Activated CD4-positive, alpha-beta T cell treated with anti-CD3 and anti-CD28 coated beads, Interleukin-2, amount 10 ng/mL, durations not matched to agents 24 days and 14 days (primary cell): ENCODE results near the gene TMEM144. TPM values are rescaled to one million over a fixed set of nuclear protein-coding genes. Genes with fewer than 3 reads are reported as not detected.

Experiments used
- DNase-seq: peaks from one replicate; pipeline ENCODE4 v3.0.0; 2022
- H3K27ac Mint-ChIP-seq: one replicate; pipeline ENCODE4 v1.8.0; 2022; ENCODE audit warnings: mild to moderate bottlenecking, mixed read lengths
- H3K27me3 Mint-ChIP-seq: one replicate; pipeline ENCODE4 v1.8.0; 2022; ENCODE audit warnings: mixed read lengths
- H3K36me3 Mint-ChIP-seq: one replicate; pipeline ENCODE4 v1.8.0; 2022; ENCODE audit warnings: low read depth, mild to moderate bottlenecking, mixed read lengths
- H3K4me1 Mint-ChIP-seq: one replicate; pipeline ENCODE4 v1.8.0; 2021; ENCODE audit warnings: mixed read lengths
- H3K4me3 Mint-ChIP-seq: one replicate; pipeline ENCODE4 v1.8.0; 2022; ENCODE audit warnings: mild to moderate bottlenecking, moderate library complexity, mixed read lengths
- H3K9me3 Mint-ChIP-seq: one replicate; pipeline ENCODE4 v1.8.0; 2021; ENCODE audit warnings: mixed read lengths
- intact Hi-C: fragments of 100-400 bp; cut with micrococcal nuclease; formaldehyde crosslinking; loops from one replicate; pipeline ENCODE4 v1.15.1; 2023
- total RNA-seq: library from RNA; stranded (reverse); gene quantifications from 2 replicates; pipeline ENCODE4 v1.2.3, GENCODE V29; 2022

The TMEM144 gene
- total RNA-seq, result not detected in 2 replicates

DNA sequence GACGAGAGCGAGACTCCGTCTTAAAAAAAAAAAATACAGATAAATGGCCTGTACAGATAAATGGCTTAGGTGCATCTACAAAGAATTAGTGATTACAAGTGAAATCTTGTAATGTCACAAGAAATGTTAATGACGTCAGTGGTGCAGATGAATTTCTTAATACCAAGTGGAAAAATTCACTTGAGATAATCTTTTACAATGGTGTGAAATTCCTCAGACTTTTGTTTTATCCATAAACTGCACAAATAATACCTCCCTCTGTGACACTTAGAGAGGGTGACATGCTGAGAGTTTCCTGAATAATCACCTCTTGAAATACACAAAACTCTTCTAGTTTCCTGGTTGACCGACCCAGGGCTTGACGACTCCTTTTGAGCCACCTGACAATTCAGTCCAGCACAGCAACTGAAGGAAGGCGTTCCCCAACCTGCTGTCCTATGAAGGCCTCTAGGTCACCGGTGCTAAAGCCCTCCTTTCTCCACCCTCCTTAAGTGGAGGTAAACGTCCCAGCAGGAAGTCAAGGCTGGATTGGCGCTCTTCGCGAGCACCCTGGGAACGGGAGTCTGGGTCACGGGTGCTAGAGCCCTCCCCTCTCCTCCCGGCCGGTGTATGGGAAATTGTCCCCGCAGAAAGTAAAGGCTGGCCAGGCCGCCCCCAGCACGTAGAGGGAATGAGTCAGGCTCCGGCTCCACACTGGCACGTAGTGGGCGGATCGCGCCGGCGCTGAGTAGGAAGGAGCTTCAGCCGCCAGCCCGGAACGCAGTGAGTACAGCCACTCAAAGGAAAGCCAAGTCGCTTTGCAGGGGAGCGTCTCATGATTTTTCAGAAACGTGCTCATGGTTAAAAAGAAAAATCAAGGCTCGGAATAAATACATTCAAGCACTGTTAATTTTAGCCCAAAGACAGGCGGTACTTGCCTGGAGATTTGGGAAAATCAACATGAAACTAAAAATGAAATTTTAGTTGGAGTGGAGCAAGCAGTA, at the start of gene TMEM144:
TMEM144 (plus strand) TSS at position 662 of the 983 bp plus-strand sequence. CDS start 2,182 bp downstream, outside the sequence.
- Mint-ChIP-seq H3K4me3 (peak within 1 kb of the TSS; percentile 78), H3K36me3 (no peaks in the 10 kb centered on the region), H3K27me3 (peaks cover 25% of the 10 kb centered on the region), H3K9me3 (no peaks in the 10 kb centered on the region), H3K27ac (peak within 1 kb of the TSS; percentile 2), H3K4me1 (peaks cover 13% of the 10 kb centered on the region)
- intact Hi-C loops, result no loop called here
- DNase-seq, result peak; percentile 75

DNA sequence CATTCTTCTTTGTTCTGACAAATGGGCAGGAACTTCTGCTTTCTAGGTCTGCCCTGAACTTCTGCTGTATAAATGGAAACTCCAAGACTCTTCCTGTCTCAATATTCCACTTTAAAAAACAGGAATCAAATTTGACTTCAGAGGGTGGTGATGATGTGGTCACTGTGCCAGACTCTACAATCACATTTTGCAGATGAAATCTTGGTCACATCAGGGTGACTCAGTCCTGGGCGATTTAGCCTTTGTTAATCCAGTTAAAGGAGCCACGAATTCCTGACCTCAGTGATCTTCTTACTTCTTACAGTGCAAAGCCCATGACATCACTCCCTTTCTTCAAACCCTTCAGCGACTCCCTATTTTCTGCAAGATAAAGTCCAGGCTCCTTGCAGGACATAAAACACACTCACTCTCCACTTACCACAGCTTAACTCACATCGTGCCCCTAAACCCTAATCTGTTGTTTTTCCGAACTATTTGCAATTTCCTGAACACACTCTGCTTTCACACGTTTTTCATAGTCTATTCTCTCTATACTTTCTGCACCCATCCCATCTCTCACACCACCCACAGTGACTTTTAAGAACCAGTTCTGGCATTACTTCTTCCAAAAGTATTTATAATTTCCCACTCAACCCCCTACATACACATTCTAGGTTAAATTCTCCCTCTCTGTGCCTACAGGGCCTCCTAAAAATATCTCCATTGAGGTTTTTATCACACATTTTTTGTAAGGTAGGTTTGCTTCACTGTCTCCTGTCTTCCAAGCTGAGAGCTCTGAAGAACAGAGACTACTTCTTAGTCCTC, 48.5 kb upstream of the TMEM144 start:
- no peak overlapping the region for H3K4me3 Mint-ChIP-seq
- intact Hi-C loops, result no loop called here
- H3K27ac Mint-ChIP-seq, result no peak overlapping the region

GRCh38 chr4:158162631-158163030, 47.7 kb upstream of the TMEM144 start:
- H3K27ac Mint-ChIP-seq, result no peak overlapping the region
- no peaks in the 10 kb centered on the region for H3K4me1 Mint-ChIP-seq
- H3K9me3 Mint-ChIP-seq, result no peaks in the 10 kb centered on the region
- no peak overlapping the region for H3K4me3 Mint-ChIP-seq
- H3K36me3 Mint-ChIP-seq, result no peaks in the 10 kb centered on the region
- H3K27me3 Mint-ChIP-seq, result peaks cover 2% of the 10 kb centered on the region
- no peak for DNase-seq
- intact Hi-C loops, result no loop called here

More for the DNA sequence above, 48.5 kb upstream of the TMEM144 start:
- Mint-ChIP-seq H3K36me3 (no peaks in the 10 kb centered on the region), H3K4me1 (no peaks in the 10 kb centered on the region), H3K27me3 (no peaks in the 10 kb centered on the region), H3K9me3 (no peaks in the 10 kb centered on the region)
- DNase-seq, result no peak

- Mint-ChIP-seq H3K27me3 (peaks cover 2% of the 10 kb centered on the region), H3K36me3 (no peaks in the 10 kb centered on the region), H3K9me3 (no peaks in the 10 kb centered on the region), H3K27ac (no peak overlapping the region), H3K4me3 (no peak overlapping the region), H3K4me1 (no peaks in the 10 kb centered on the region)
- intact Hi-C loops, result no loop called here
- no peak for DNase-seq
Measured at GRCh38 chr4:158163941-158164767, 46.1 kb upstream of the TMEM144 start.

- H3K27me3 Mint-ChIP-seq, result peaks cover 6% of the 10 kb centered on the region
- H3K27ac Mint-ChIP-seq, result no peak overlapping the region
- intact Hi-C loops, result no loop called here
- no peak for DNase-seq
- H3K4me3 Mint-ChIP-seq, result no peak overlapping the region
- no peaks in the 10 kb centered on the region for H3K36me3 Mint-ChIP-seq
- no peaks in the 10 kb centered on the region for H3K4me1 Mint-ChIP-seq
- H3K9me3 Mint-ChIP-seq, result no peaks in the 10 kb centered on the region
Measured at GRCh38 chr4:158164768-158165213, 45.5 kb upstream of the TMEM144 start.

DNA sequence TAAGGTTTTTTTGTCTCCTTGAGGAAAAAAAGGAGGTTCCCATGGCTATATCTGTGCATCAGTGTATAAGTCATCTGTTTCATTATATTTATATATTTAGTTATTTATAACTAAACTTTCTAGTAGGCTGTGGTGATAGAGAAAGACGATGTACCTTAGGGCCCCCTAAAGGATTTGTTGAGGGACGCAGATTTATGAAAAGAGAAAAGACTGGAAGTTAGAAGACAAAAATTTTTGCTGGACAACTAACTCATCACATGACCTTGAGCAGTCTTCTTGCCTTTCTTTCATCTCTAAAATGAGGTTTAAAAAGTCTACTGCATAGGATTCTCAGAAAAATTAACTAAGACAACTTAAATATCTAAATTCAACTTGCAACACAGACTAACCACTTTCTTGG, 43.6 kb upstream of the TMEM144 start:
- no peaks in the 10 kb centered on the region for H3K9me3 Mint-ChIP-seq
- intact Hi-C loops, result no loop called here

DNA sequence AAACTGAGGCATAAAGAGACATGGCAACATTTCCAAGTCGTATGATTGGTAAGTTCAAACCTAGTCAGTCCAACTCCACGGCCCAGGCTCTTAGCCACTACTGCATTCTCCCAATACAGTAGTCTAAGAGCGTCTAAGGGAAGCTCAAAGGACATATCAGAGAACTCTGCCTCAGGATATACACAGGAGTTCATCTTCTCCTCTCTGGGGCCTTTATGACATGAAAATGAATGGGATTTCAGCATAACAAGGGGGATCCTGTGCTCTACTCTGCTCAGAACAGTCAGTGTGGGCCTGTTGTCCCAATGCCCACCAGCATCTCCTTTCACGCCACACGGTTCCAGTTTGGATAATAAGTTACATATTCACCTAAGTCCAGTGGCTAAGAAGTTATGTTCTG, 41.7 kb upstream of the TMEM144 start:
- Mint-ChIP-seq H3K4me3 (no peak overlapping the region), H3K9me3 (no peaks in the 10 kb centered on the region), H3K27me3 (peaks cover 30% of the 10 kb centered on the region), H3K36me3 (no peaks in the 10 kb centered on the region), H3K4me1 (no peaks in the 10 kb centered on the region), H3K27ac (no peak overlapping the region)
- no peak for DNase-seq
- intact Hi-C loops, result no loop called here

More for the DNA sequence above, 43.6 kb upstream of the TMEM144 start:
- Mint-ChIP-seq H3K36me3 (no peaks in the 10 kb centered on the region), H3K27me3 (peaks cover 19% of the 10 kb centered on the region), H3K4me3 (no peak overlapping the region), H3K27ac (no peak overlapping the region), H3K4me1 (no peaks in the 10 kb centered on the region)
- DNase-seq, result no peak

DNA sequence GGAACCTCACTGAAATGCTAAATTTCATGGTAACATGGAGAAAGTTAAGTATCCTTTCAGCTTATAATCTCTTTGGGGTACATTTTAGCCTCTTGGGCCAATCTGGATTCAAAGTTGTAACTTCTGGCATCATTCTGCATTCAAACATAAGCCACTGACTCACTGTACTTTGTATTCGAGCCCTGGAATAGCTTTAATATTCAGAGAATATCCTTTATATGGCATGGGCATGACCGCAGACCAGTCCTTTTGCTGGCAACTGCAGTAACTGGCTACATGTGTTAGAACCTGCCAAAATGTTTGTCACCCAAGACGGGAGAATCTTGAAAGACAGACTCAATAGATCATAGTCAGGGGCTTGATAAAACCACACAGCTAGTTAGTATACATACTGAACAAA, 40.8 kb upstream of the TMEM144 start:
- peaks cover 35% of the 10 kb centered on the region for H3K27me3 Mint-ChIP-seq
- H3K27ac Mint-ChIP-seq, result no peak overlapping the region
- no peaks in the 10 kb centered on the region for H3K9me3 Mint-ChIP-seq
- H3K4me1 Mint-ChIP-seq, result no peaks in the 10 kb centered on the region
- no peaks in the 10 kb centered on the region for H3K36me3 Mint-ChIP-seq
- intact Hi-C loops, result no loop called here
- H3K4me3 Mint-ChIP-seq, result no peak overlapping the region
- DNase-seq, result no peak

- intact Hi-C loops, result no loop called here
- H3K4me3 Mint-ChIP-seq, result no peak overlapping the region
- H3K27me3 Mint-ChIP-seq, result peaks cover 35% of the 10 kb centered on the region
- H3K27ac Mint-ChIP-seq, result no peak overlapping the region
- no peaks in the 10 kb centered on the region for H3K4me1 Mint-ChIP-seq
- DNase-seq, result no peak
- H3K36me3 Mint-ChIP-seq, result no peaks in the 10 kb centered on the region
- no peaks in the 10 kb centered on the region for H3K9me3 Mint-ChIP-seq
Measured at GRCh38 chr4:158169931-158170690, 40.2 kb upstream of the TMEM144 start.

DNA sequence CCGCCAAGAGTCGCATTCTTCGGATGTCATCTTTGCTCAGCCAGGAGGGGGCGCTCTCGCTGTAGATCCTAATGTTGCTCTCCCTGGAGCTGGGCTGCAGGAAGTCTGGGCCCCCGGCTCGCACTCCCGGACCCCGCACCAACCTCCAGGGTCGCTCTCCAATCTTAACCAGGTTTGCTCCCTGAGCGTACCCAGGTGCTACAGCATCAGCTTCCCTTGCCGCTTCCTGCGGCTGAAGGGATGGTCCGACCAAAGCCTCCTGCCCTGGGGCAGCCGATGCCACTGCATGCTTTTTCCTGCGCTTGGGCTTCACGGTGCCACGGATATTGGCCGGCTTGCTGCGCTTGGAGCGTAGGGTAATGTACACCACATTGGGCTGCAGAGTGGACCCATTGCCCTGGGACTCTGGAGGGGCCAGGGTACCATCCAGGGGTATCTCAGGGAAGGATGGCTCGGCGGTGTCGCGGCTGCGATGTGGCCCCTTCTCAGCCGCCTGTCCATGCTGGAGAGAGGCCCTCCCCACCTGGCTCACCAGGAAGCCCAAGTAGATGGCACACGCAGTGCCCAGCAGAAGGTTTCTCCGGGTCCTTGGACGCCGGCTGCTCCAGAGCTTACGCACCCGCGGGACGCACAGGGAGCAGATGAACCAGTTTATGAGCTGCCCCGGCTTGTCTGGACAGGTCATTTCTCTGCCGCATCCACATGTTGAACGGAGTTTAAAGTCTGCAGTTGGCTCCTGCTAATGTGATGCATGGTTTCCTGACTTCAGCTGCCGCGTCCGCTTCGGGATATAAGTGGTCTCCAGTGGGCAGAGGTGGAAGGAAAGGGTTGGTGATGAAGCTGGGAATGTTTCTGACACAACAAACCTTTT, 39.4 kb upstream of the TMEM144 start:
- peaks cover 36% of the 10 kb centered on the region for H3K27me3 Mint-ChIP-seq
- H3K4me1 Mint-ChIP-seq, result no peaks in the 10 kb centered on the region
- intact Hi-C loops, result no loop called here
- no peaks in the 10 kb centered on the region for H3K36me3 Mint-ChIP-seq
- H3K9me3 Mint-ChIP-seq, result no peaks in the 10 kb centered on the region
- no peak overlapping the region for H3K4me3 Mint-ChIP-seq
- DNase-seq, result peak; percentile 68
- H3K27ac Mint-ChIP-seq, result no peak overlapping the region

DNA sequence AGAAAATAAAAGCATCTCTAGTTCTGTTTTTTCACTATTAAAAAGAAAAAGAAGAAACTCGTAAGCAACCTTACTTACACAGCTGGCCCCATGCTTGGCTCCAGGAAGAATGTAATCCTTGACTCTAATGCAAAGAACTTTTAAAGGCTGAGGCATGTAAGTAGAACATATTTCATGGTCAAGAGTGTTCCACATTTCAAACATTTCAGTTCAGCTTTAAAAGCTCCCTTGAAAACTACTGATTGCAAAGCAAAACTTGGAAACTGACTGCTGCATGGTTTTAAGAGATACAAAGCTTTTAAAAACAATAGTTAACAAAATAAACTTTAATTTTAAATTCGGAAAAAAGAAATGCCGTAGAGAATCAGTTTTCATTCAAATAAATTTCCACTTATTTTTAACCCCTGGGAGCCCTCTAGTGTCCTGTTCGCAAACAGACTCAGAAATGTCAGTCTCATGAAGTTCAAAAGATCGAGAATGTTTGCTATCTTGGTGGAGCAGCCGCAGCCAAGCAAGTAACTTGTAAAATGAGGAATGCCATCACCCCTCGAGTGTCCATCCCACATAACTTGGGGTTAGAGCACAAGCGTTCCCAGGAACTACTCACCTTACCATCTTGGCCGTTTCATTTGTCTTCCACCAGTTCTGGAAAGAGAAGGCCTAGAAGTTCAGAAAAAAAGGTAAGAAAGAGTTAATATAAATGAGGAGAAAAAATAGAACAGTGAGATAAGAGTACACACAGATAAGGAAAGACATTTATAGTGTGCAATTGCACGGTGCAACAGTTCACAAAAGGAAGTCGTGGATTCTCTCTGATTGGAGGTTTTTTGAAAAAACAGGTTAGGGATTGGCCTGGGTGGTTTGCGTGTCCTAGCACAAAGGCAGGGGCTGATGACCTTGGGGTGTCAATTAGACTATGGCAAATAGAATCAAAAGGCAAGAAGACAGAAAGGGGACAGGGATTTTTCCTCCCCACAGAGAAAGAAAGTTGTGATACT, 37.7 kb upstream of the TMEM144 start, which contains the start of gene GASK1B:
GASK1B (minus strand) TSS at position 765 of the 998 bp plus-strand sequence. CDS start 1,650 bp downstream, outside the sequence.
- intact Hi-C loops, result loop anchor here (1.0 kb wide), 1 partner anchor 180 kb away; no protein-coding TSS in a partner anchor
- Mint-ChIP-seq H3K9me3 (no peaks in the 10 kb centered on the region), H3K27ac (no peak within 1 kb of the TSS), H3K4me1 (no peaks in the 10 kb centered on the region), H3K36me3 (no peaks in the 10 kb centered on the region), H3K4me3 (no peak within 1 kb of the TSS), H3K27me3 (peaks cover 36% of the 10 kb centered on the region)
- DNase-seq, result no peak
